GM08714 (cell line): ENCODE measurements around the gene C6orf141.
A peak's percentile ranks its signal among the peaks of the same experiment; 100 is the strongest.

ENCODE experiments used
- H3K4me3 ChIP-seq: fragments of 200-500 bp; sonication (Bioruptor generic); 2 replicates; pipeline ENCODE4 v1.5.1; 2014; ENCODE audit warnings: mild to moderate bottlenecking, low read length, inconsistent platforms
- ZNF274 ChIP-seq: IDR thresholded peaks from 2 replicates; pipeline ENCODE4 v1.6.1; 2012; ENCODE audit warnings: mild to moderate bottlenecking, low read depth, low read length

The C6orf141 gene

GRCh38 chr6:49527320-49527719 is 23.1 kb upstream of the C6orf141 start:
- no peak for TF ChIP-seq ZNF274
- H3K4me3 ChIP-seq = no peak overlapping the region

DNA sequence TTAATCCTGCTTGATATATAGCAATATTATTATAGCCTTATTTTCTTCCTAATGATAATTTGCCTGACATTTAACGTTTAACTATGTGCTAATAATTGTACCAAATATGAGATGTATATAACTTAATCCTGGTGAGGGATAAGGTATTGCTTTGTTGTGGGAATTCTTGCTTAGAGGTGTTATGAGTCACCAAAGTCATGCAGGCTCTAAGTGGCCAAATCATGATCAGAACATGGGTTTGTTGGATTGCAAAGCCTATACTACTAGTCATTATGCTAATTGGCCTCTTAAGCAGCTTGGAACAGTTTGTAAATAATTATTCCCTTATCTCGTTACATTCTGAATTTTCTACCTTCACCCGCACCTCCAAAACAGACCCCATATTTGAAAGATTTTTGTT is 21.9 kb upstream of the C6orf141 start:
- TF ChIP-seq ZNF274 = no peak
- H3K4me3 ChIP-seq = no peak overlapping the region

- H3K4me3 ChIP-seq = no peak overlapping the region
- TF ChIP-seq ZNF274 = no peak
Measured at GRCh38 chr6:49530141-49530776, 20.2 kb upstream of the C6orf141 start.

DNA sequence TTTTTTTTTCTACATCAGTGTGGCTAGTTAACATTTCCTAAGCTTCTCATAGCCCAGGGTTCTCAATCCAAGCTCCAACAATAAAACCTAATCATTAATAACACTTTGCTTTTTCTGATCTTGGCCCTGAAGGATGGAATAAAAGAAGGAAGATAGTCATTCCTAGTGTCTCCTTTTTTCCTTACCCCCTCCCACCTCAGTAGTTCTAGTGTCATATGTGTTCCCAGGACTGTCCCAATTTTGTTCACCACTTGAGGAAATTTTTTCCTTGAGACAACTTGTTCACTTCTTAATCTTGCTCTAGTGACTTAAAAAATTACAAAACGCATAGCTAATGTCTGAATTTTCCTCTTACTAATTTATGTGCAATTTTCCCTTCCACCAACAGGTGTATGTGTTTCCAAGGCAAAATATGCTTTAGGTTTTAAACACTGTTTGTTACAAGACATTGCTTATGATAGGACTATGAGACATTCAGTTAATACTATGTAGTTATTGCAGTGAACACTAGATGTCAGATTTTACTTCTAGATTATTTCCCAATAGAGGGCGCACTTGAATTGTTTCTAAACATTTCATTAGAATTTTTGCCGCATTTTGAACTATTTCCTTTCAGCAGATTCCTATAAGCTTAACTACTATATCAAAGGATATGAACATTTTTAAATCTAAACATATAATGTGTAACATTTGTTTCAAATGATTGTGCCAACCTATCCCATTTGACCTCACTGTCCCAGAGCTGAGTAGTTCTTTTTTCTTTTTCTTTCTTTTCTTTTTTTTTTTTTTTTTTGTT is 18.5 kb upstream of the C6orf141 start:
- peak overlapping the region; percentile 40 for H3K4me3 ChIP-seq
- no peak for TF ChIP-seq ZNF274

GRCh38 chr6:49535795-49536194 is 14.7 kb upstream of the C6orf141 start:
- H3K4me3 ChIP-seq = no peak overlapping the region
- no peak for TF ChIP-seq ZNF274

- no peak for TF ChIP-seq ZNF274
- no peak overlapping the region for H3K4me3 ChIP-seq
Measured at GRCh38 chr6:49539102-49539501, 11.4 kb upstream of the C6orf141 start.

GRCh38 chr6:49540614-49541013 is 9.9 kb upstream of the C6orf141 start:
- H3K4me3 ChIP-seq = no peak overlapping the region
- no peak for TF ChIP-seq ZNF274

- TF ChIP-seq ZNF274 = no peak
- no peak overlapping the region for H3K4me3 ChIP-seq
Measured at GRCh38 chr6:49541210-49541724, 9.2 kb upstream of the C6orf141 start.

- TF ChIP-seq ZNF274 = no peak
- no peak overlapping the region for H3K4me3 ChIP-seq
Measured at GRCh38 chr6:49541936-49542335, 8.5 kb upstream of the C6orf141 start.

DNA sequence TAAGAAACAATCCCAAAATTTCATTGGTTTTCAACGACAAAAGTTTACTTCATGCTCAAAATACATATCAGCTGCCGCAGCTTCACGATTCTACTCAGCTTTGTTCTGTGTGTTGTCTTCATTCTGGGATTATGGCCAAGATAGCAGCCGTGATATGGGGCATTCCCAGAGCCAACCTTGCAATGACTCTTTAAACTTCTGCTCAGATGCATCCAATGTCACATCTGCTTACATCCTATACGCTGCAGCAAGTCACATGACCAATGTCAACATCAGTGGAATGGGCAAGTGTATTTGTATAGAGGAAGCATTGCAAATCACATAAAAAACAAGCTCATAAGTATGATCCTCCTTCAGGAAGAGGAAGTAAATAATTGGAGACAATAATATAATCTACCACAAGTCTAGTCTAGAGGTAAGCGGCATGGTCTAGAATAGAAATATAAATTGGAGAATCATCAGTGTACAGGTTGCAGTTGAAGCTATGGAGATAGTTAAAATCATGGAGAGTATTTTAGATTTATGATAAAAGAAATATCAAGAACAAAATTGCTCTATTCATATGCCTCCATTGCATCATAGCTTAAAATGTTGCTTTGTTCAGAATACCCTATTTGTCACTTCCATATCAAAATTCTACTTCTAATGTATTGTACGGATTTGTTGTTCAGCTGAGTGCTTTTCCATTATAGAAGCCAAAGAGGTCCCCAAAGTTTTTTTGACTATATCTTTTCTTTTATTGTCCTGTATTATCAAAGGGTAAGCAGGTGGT is 7.2 kb upstream of the C6orf141 start:
- H3K4me3 ChIP-seq = no peak overlapping the region
- TF ChIP-seq ZNF274 = no peak

DNA sequence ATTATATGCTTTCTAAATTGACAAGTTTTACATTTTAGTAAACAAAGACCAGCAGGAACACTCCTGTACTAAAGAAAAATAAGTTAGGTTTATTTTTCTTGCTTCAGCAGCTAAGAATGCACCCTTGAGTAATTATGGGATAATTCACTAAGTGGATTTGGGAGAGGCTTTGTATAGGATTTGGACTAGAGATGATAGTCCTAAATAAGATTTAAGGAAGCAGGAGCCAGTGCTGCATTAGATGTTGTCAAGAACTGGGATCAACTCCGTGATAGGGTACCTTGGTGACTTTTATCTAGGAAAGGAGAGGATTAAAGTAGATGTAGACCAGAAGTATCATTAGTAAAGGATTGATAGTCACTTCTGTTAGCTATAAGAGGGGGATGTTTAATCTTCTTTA is 4.1 kb upstream of the C6orf141 start:
- TF ChIP-seq ZNF274 = no peak
- H3K4me3 ChIP-seq = no peak overlapping the region

- TF ChIP-seq ZNF274 = no peak
- no peak overlapping the region for H3K4me3 ChIP-seq
Measured at GRCh38 chr6:49548613-49549304, 1.7 kb upstream of the C6orf141 start.

- no peak for TF ChIP-seq ZNF274
- H3K4me3 ChIP-seq = no peak overlapping the region; the same call in 1 of the 2 replicates
Measured at GRCh38 chr6:49549691-49550491, 577 bp upstream of the C6orf141 start.
